ENCODE data around the gene HSPA13. TPM values are rescaled to one million over a fixed set of nuclear protein-coding genes. Genes with fewer than 3 reads are reported as not detected.
"Not testable (repeated sequence)": the region's sequence is repeated elsewhere in the genome, so short reads cannot be mapped to it uniquely, and the experiment has no call there.

Gene HSPA13
- polyA plus RNA-seq, 1 donor, result 26.6 TPM

DNA sequence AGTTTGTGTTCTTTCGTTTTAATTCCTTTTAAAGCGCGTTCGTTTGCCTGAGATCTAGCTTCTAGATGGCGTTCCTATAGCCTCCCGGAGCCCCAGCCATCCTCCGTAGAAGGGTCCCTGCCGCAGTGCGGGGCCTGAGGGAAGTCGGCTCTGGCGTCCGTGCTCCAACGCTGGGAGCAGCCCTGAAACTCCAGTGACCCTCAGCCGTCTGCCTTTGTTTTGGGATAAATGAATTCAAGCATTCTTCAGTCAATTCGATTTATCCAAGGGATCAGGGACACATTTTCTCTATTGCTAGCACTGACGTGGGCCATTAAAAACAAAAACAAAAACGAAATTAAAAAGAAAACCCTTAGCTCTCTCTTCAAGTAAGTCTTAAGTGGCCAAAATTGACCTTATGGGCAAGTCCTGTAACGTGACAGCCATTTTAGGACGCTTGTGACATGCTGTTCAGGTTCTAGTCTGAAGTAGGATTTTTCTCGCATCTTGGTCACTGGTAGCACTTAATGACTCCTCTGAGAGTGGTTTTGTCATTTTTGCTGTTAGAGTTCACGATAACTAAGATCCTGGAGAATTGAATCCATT is 742 bp upstream of the HSPA13 start:
- Histone ChIP-seq H3K27ac (ENCODE audit: low read length) (peak overlapping the region; percentile 61), H3K9me3 (ENCODE audit: control insufficient read depth, low read depth, low read length) (no peaks in the 10 kb centered on the region), H3K36me3 (ENCODE audit: control insufficient read depth, insufficient read depth, low read length) (no peaks in the 10 kb centered on the region), H3K4me3 (ENCODE audit: low read length) (peak overlapping the region; percentile 60), H3K4me1 (ENCODE audit: control insufficient read depth, insufficient read depth, low read length) (peaks cover 4% of the 10 kb centered on the region), H3K27me3 (ENCODE audit: control insufficient read depth, insufficient read depth, low read length) (no peaks in the 10 kb centered on the region)
- no peak for DNase-seq
- 60% methylated on average over 1 of the region's 21 CpGs for WGBS (ENCODE audit: insufficient coverage, low lambda C conversion rate)

DNA sequence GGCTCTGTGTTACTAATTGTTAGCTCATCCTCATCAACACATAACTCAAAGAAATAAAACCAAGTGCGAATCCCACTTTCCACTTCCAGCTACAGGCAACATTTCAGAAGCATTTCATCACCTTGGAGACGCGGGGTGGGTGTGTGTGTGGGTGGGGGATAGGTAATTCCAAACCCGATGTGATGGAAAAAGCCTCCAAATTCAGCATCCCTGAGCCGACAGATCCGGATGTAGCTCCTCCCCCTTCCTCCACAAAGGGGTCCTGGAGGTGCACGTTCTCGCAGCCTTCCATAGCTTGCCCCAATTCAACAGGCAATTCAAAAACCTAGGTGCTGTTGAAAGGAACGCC is 486 bp downstream of the HSPA13 start:
- Histone ChIP-seq H3K4me3 (ENCODE audit: low read length) (peak overlapping the region; percentile 84), H3K4me1 (ENCODE audit: control insufficient read depth, insufficient read depth, low read length) (peaks cover 4% of the 10 kb centered on the region), H3K36me3 (ENCODE audit: control insufficient read depth, insufficient read depth, low read length) (peaks cover 7% of the 10 kb centered on the region), H3K27me3 (ENCODE audit: control insufficient read depth, insufficient read depth, low read length) (no peaks in the 10 kb centered on the region), H3K9me3 (ENCODE audit: control insufficient read depth, low read depth, low read length) (no peaks in the 10 kb centered on the region), H3K27ac (ENCODE audit: low read length) (peak overlapping the region; percentile 73)
- DNase-seq, result peak in 1 of 2 donors; percentile 33
- WGBS (ENCODE audit: insufficient coverage, low lambda C conversion rate), result no CpG with 5 or more reads among the region's 9 CpGs

DNA sequence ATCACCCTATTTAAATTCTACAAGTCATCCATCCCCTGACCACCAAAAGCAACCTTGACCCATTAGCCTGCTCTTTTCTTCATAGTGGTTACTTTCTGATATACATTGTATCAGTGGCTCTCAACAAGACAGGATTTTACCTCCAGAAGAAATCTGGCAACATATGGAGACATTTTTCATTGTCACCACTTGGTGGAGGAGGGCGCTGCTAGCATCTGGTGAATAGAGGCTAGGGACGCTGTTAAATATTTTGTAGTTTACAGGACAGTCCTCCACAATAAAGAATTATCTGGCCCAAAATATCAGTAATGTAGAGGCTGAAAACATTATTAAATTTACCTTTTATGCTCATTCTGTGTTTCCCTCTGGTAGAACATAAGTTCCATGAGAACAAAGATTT is 6.1 kb downstream of the HSPA13 start:
- WGBS (ENCODE audit: insufficient coverage, low lambda C conversion rate), result 100% methylated on average over 1 of the region's 2 CpGs
- no peaks in the 10 kb centered on the region for H3K4me1 ChIP-seq (ENCODE audit: control insufficient read depth, insufficient read depth, low read length)
- H3K4me3 ChIP-seq (ENCODE audit: low read length), result no peak overlapping the region
- DNase-seq, result no peak
- H3K9me3 ChIP-seq (ENCODE audit: control insufficient read depth, low read depth, low read length), result no peaks in the 10 kb centered on the region
- peaks cover 30% of the 10 kb centered on the region for H3K36me3 ChIP-seq (ENCODE audit: control insufficient read depth, insufficient read depth, low read length)
- H3K27me3 ChIP-seq (ENCODE audit: control insufficient read depth, insufficient read depth, low read length), result no peaks in the 10 kb centered on the region
- H3K27ac ChIP-seq (ENCODE audit: low read length), result no peak overlapping the region

DNA sequence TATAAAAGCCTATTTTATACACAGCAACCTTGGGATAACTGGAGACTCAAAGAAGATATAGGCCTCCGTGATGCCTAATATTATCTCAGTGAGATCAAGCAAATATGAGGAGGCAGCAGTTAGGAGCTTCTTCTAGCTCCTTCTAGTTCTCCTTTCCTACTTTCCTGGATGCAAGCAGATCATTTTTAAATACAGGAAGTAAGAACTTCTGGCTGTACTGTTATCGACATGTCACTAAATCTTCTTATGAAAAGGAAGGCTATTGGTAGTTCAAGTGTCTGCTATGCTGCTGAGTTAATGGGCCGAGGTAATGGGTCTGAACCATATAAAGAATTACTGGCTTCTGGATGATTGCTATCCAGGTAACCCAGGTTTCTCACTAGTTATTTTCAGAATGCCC is 15.9 kb downstream of the HSPA13 start:
- H3K4me1 ChIP-seq (ENCODE audit: control insufficient read depth, insufficient read depth, low read length), result no peaks in the 10 kb centered on the region
- no peaks in the 10 kb centered on the region for H3K9me3 ChIP-seq (ENCODE audit: control insufficient read depth, low read depth, low read length)
- H3K27me3 ChIP-seq (ENCODE audit: control insufficient read depth, insufficient read depth, low read length), result no peaks in the 10 kb centered on the region
- no peaks in the 10 kb centered on the region for H3K36me3 ChIP-seq (ENCODE audit: control insufficient read depth, insufficient read depth, low read length)
- H3K4me3 ChIP-seq (ENCODE audit: low read length), result no peak overlapping the region
- H3K27ac ChIP-seq (ENCODE audit: low read length), result no peak overlapping the region
- 100% methylated on average over 1 of the region's 3 CpGs for WGBS (ENCODE audit: insufficient coverage, low lambda C conversion rate)
- DNase-seq, result no peak

DNA sequence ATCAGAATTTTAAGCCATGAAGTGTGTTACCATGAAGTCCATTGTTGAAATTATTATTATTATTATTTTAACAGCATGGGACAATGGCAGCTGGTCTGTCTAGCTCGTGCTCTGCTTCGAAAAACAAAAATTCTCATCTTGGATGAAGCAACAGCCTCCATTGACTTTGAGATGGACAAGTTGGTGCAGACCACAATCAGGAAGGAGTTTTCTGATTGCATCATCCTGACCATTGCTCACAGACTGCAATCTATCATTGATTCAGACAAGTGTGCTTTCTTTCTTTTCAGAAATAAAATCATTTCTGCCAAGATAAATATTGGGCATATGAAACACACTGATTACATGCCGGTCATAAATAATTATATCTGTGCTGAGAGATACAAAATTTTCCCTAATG is 21.0 kb downstream of the HSPA13 start:
- no peak overlapping the region for H3K27ac ChIP-seq (ENCODE audit: low read length)
- no peak for DNase-seq
- H3K9me3 ChIP-seq (ENCODE audit: control insufficient read depth, low read depth, low read length), result no peaks in the 10 kb centered on the region
- no peak overlapping the region for H3K4me3 ChIP-seq (ENCODE audit: low read length)
- no peaks in the 10 kb centered on the region for H3K36me3 ChIP-seq (ENCODE audit: control insufficient read depth, insufficient read depth, low read length)
- 100% methylated on average over 1 of the region's 3 CpGs for WGBS (ENCODE audit: insufficient coverage, low lambda C conversion rate)
- no peaks in the 10 kb centered on the region for H3K4me1 ChIP-seq (ENCODE audit: control insufficient read depth, insufficient read depth, low read length)
- H3K27me3 ChIP-seq (ENCODE audit: control insufficient read depth, insufficient read depth, low read length), result no peaks in the 10 kb centered on the region

DNA sequence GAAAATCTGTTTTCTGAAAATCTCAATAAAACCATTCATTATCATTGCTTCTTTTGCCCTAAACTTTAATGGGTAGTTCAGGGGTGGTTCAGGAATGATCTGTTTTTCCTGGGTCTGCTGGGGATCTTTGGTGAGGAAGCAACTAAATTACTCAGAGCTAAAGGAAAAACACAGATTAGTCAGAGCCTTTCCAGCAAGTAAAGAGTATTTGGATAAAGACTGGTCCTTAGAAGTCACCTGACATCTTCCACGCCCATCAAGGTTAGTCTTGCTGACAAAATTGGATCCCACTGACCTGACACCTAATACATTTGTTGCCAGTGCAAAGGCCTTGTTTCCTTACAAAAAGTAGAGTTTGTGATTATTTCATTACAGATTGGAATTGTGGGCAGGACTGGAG is 24.2 kb downstream of the HSPA13 start:
- Histone ChIP-seq H3K27me3 (ENCODE audit: control insufficient read depth, insufficient read depth, low read length) (no peaks in the 10 kb centered on the region), H3K9me3 (ENCODE audit: control insufficient read depth, low read depth, low read length) (no peaks in the 10 kb centered on the region), H3K27ac (ENCODE audit: low read length) (no peak overlapping the region), H3K4me1 (ENCODE audit: control insufficient read depth, insufficient read depth, low read length) (no peaks in the 10 kb centered on the region), H3K4me3 (ENCODE audit: low read length) (no peak overlapping the region), H3K36me3 (ENCODE audit: control insufficient read depth, insufficient read depth, low read length) (no peaks in the 10 kb centered on the region)
- DNase-seq, result no peak
- no CpG with 5 or more reads among the region's 1 CpG for WGBS (ENCODE audit: insufficient coverage, low lambda C conversion rate)

DNA sequence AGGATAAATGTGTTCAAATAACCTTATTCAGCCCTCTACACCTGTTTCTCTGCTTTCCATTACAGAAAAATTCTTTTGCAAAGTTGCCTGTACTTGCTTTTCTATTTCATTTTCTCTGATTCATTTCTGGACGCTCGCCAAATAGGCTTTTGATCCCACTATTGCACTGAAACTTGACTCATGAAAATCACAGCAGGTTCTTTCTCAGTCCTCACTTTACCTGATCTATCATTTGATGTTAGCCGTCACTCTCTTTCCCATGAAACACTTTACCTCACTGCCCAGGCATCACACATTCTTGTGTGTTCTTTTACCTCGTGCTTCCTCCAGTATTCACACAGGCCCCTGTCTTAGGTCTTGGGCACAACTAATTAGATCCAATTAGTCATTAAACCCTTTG is 26.2 kb downstream of the HSPA13 start:
- Histone ChIP-seq H3K36me3 (ENCODE audit: control insufficient read depth, insufficient read depth, low read length) (no peaks in the 10 kb centered on the region), H3K4me1 (ENCODE audit: control insufficient read depth, insufficient read depth, low read length) (no peaks in the 10 kb centered on the region), H3K27me3 (ENCODE audit: control insufficient read depth, insufficient read depth, low read length) (no peaks in the 10 kb centered on the region), H3K9me3 (ENCODE audit: control insufficient read depth, low read depth, low read length) (no peaks in the 10 kb centered on the region), H3K27ac (ENCODE audit: low read length) (no peak overlapping the region), H3K4me3 (ENCODE audit: low read length) (no peak overlapping the region)
- no peak for DNase-seq
- 93% methylated on average over 4 of the region's 4 CpGs for WGBS (ENCODE audit: insufficient coverage, low lambda C conversion rate)

DNA sequence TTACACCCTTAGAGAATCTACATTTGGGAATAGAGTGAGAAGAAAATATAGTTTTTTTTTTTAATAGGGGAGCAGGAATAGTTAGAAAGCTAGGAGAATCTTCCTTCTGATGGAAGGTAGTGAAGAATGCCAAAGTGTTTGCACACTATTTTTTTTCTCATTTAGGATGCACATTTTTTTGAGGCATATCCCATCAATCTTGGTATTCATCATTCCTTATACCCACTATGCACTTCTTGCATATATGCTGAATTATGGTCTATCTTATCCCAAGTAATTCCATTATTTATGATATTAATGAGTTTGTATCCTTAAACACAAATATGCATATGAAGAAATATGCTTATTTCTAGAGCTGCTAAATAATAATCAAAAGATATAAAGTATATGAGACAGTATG is 28.4 kb downstream of the HSPA13 start:
- Histone ChIP-seq H3K36me3 (ENCODE audit: control insufficient read depth, insufficient read depth, low read length) (no peaks in the 10 kb centered on the region), H3K4me3 (ENCODE audit: low read length) (no peak overlapping the region), H3K9me3 (ENCODE audit: control insufficient read depth, low read depth, low read length) (no peaks in the 10 kb centered on the region), H3K4me1 (ENCODE audit: control insufficient read depth, insufficient read depth, low read length) (no peaks in the 10 kb centered on the region), H3K27ac (ENCODE audit: low read length) (no peak overlapping the region), H3K27me3 (ENCODE audit: control insufficient read depth, insufficient read depth, low read length) (no peaks in the 10 kb centered on the region)
- no peak for DNase-seq

DNA sequence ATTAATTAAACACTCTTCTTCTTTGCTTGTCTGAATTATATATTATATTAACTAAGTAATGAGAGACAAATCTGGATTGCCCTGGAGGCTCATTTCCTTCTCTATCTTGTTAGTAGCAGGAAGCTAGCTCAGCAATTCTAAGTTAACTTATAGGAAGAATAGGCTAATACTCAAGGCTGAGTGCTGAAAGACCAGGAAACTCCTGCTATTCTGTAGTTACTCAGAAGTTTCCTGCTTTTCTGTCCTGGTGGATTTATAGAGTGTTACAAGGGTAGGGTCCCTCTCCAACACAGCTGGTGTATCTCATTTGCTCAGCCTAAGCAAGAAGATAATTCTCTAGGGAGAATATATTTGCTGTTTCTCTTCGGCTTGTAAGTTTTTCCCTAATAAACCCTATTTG is 29.2 kb downstream of the HSPA13 start:
- no CpG with 5 or more reads among the region's 1 CpG for WGBS (ENCODE audit: insufficient coverage, low lambda C conversion rate)
- no peak for DNase-seq

DNA sequence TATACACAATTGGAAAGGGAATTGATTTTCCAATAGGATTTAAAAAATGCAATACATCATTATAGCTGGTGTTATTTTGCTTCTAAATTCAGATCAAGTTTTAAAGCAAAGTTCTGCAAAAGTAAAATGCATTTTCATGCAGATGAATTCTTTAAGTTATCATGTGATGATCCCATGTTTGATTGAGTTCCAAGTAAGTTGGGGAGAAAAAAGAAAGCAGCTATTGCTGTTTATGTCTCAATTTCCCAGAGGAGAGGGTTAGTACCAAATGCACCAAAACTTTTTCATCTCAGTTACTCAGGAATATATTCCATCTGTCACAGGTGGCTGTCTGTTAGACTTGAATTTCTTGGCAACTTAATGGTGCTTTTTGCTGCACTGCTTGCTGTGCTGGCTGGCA is 29.7 kb downstream of the HSPA13 start:
- Histone ChIP-seq H3K9me3 (ENCODE audit: control insufficient read depth, low read depth, low read length) (no peaks in the 10 kb centered on the region), H3K4me1 (ENCODE audit: control insufficient read depth, insufficient read depth, low read length) (no peaks in the 10 kb centered on the region)

More for the DNA sequence above, 29.2 kb downstream of the HSPA13 start:
- H3K9me3 ChIP-seq (ENCODE audit: control insufficient read depth, low read depth, low read length), result no peaks in the 10 kb centered on the region
- no peaks in the 10 kb centered on the region for H3K27me3 ChIP-seq (ENCODE audit: control insufficient read depth, insufficient read depth, low read length)
- H3K4me3 ChIP-seq (ENCODE audit: low read length), result no peak overlapping the region
- no peaks in the 10 kb centered on the region for H3K36me3 ChIP-seq (ENCODE audit: control insufficient read depth, insufficient read depth, low read length)
- no peaks in the 10 kb centered on the region for H3K4me1 ChIP-seq (ENCODE audit: control insufficient read depth, insufficient read depth, low read length)
- H3K27ac ChIP-seq (ENCODE audit: low read length), result no peak overlapping the region

DNA sequence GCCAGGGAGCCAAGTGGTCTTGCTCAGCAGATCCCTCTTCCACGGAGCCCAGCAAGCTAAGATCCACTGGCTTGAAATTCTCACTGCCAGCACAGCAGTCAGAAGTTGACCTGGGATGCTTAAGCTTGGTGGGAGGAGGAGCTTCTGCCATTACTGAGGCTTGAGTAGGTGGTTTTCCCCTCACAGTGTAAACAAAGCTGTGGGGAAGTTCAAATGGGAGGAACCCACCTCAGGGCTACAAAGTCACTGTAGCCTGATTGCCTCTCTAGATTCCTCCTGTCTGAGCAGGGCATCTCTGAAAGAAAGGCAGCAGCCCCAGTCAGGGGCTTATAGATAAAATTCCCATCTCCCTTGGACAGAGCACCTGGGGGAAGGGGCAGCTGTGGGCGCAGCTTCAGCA is 55.6 kb downstream of the HSPA13 start:
- DNase-seq; H3K4me3 ChIP-seq (ENCODE audit: low read length); H3K4me1 ChIP-seq (ENCODE audit: control insufficient read depth, insufficient read depth, low read length); H3K9me3 ChIP-seq (ENCODE audit: control insufficient read depth, low read depth, low read length); H3K36me3 ChIP-seq (ENCODE audit: control insufficient read depth, insufficient read depth, low read length); H3K27ac ChIP-seq (ENCODE audit: low read length); H3K27me3 ChIP-seq (ENCODE audit: control insufficient read depth, insufficient read depth, low read length): not testable (repeated sequence)
- WGBS (ENCODE audit: insufficient coverage, low lambda C conversion rate), result no CpG with 5 or more reads among the region's 2 CpGs

More for the DNA sequence above, 29.7 kb downstream of the HSPA13 start:
- Histone ChIP-seq H3K27me3 (ENCODE audit: control insufficient read depth, insufficient read depth, low read length) (no peaks in the 10 kb centered on the region), H3K27ac (ENCODE audit: low read length) (no peak overlapping the region), H3K36me3 (ENCODE audit: control insufficient read depth, insufficient read depth, low read length) (no peaks in the 10 kb centered on the region), H3K4me3 (ENCODE audit: low read length) (no peak overlapping the region)
- DNase-seq, result no peak

All from large intestine (tissue), 3 donors.